ENCODE measurements around the gene GPC3. TPM values are rescaled to one million over a fixed set of nuclear protein-coding genes. Genes with fewer than 3 reads are reported as not detected.
"Not testable (repeated sequence)": the region's sequence is repeated elsewhere in the genome, so short reads cannot be mapped to it uniquely, and the experiment has no call there.

Gene GPC3
- 100 to 1,000 TPM; 394 to 493 (median 469) TPM for polyA plus RNA-seq (ENCODE audit: insufficient read depth in 1 of 5, insufficient read length in 5 of 5, low replicate concordance in 1 of 5)
- long read RNA-seq, donor 1, transcript GPC3-201 (8 exons, 2,568 nt) = major isoform, 119 of 310 reads
- long read RNA-seq, donor 1, partial matches to known transcripts = 188 of 310 reads
- long read RNA-seq, donor 1, other reads (novel, unspliced or antisense) = 0 of 310 reads
- long read RNA-seq, donor 2, transcript GPC3-201 (8 exons, 2,568 nt) = major isoform, 85 of 142 reads
- long read RNA-seq, donor 2, partial matches to known transcripts = 55 of 142 reads
- long read RNA-seq, donor 2, other reads (novel, unspliced or antisense) = 0 of 142 reads
- long read RNA-seq, donor 3, transcript GPC3-201 (8 exons, 2,568 nt) = major isoform, 96 of 224 reads
- long read RNA-seq, donor 3, partial matches to known transcripts = 127 of 224 reads
- long read RNA-seq, donor 3, other reads (novel, unspliced or antisense) = 0 of 224 reads
- long read RNA-seq, donor 4, transcript GPC3-201 (8 exons, 2,568 nt) = major isoform, 97 of 215 reads
- long read RNA-seq, donor 4, partial matches to known transcripts = 114 of 215 reads
- long read RNA-seq, donor 4, other reads (novel, unspliced or antisense) = 0 of 215 reads
- long read RNA-seq, donor 5, transcript GPC3-201 (8 exons, 2,568 nt) = major isoform, 146 of 396 reads
- long read RNA-seq, donor 5, partial matches to known transcripts = 241 of 396 reads
- long read RNA-seq, donor 5, other reads (novel, unspliced or antisense) = 6 of 396 reads
- long read RNA-seq, donor 6, transcript GPC3-201 (8 exons, 2,568 nt) = major isoform, 143 of 282 reads
- long read RNA-seq, donor 6, partial matches to known transcripts = 137 of 282 reads
- long read RNA-seq, donor 6, other reads (novel, unspliced or antisense) = 0 of 282 reads
- long read RNA-seq, donor 7, transcript GPC3-201 (8 exons, 2,568 nt) = major isoform, 136 of 220 reads
- long read RNA-seq, donor 7, partial matches to known transcripts = 77 of 220 reads
- long read RNA-seq, donor 7, other reads (novel, unspliced or antisense) = 5 of 220 reads
- long read RNA-seq, donor 8, transcript GPC3-201 (8 exons, 2,568 nt) = major isoform, 64 of 110 reads
- long read RNA-seq, donor 8, partial matches to known transcripts = 46 of 110 reads
- long read RNA-seq, donor 8, other reads (novel, unspliced or antisense) = 0 of 110 reads

DNA sequence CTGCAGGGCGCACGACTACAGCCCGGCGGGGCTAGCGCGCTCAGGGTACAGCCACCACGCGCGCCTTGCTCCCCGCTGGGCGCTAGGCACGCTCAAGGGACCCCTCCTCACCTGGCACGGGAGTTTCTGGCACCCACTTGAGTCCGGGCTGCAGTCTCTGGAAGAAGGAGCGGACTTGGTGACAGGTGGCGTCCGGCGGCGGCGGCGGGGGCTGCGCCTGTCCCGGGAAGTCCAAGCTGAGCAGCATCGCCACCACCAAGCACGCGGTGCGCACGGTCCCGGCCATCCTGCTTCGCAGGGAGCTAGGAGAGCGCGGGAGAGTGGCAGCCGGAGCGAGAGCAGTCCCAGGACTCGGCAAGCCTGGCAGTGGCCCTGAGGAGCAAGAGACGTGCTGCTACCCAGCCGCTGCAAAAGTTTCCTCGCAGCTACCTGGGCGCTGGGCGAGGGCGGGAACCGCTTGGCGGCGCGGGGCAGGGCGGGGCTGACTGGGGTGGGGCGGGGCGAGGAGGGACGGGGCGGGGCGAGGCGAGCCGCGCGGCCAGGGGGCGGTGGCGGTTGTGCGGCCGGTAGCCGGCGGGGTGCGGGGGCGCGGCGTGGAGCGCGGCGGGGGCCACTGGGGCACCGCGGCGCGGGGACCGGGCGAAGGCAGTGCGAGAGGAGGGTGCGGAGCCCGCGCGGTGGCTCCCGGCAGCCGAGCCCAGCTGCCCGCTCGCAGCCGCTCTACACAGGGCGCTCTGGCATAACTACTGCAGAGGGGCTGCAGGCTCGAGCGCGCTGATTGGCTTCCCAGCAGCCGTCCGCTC lies at the start of gene GPC3:
Gene GPC3, minus strand, starts transcription at position 431 of the 803 bp plus-strand sequence.
- peak in 1 of 2 donors; percentile 31 for DNase-seq

DNA sequence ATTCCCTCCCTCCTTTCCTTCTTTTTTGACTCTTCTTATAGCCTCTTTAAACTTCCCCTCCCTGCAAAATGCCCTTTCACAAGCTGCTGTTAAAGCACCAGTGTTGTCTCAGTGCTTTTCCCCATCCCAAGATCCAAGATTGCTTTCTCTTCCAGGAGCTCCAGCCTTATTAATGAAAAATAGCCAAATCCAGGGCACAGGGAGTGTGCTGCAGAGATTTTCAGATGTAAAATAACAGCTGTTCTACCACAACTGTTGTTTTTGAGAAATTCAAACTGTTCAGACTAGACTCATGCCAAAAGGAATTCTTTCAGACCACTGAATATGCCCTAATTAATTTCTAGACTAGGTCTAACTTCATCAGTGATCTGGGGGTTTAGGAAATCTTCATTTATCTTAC lies 47.0 kb upstream of the GPC3 start:
- no peak for DNase-seq

DNA sequence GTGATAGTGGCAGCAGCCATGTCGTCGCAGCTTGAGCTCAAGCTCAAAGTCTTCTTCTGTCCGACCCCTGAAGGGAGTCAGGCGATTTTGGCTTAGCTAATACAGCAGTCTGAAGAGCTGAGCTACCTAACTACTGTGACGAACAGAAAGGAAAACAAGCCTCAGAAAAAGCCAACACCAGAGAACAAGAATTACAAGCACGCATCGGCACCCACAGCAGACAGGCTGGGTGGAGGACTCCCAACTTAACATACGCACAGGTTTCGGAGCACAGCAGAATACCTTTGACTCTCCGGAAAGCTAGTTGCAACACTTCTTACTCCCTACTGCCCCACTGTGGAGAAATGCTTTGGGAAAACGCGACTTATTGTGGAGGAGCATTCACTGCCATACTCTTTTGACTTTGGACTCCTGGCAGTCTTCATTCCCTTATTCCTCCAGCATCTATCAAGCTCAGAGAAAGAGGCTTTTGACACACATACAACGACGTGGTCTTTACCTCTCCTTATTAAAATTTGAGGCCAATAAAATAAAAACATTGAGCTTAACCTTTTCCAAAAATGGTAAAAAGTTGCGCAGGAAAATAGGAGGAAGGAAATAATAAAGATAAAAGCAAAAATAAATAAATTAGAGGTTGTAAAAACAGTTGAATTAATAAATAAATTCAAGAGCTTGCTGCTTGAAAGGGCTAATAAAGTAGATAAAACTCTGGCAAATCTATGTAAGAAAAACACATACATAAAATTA lies 41.3 kb upstream of the GPC3 start:
- peak; percentile 48 to 54 for DNase-seq

DNA sequence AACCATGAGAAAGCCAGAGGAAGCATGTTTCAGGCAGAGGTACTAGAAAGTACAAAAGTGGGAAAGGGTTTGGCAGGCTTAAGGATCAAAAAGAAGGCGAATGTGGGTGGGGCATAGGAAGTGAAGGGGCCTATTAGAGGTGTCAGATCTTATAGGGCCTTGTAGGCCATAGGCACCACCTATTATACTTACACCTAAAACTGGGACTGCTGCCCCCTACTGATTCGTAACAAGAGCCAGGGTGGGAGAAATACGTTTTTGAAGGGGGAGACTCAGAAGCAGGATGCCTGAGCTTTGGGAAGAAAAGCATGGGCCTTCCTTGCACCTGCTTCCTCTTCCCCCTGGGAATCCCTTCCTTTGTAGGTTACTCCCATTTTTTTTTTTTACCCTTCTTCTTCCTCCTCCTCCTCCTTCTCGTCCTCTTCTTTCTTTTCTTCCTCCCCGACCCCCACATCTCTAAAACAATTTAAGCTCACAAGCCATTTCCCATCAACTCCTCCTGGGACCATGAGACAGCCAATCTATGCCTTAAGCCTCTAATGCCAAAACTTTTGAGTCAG lies 40.7 kb upstream of the GPC3 start:
- no peak for DNase-seq

DNA sequence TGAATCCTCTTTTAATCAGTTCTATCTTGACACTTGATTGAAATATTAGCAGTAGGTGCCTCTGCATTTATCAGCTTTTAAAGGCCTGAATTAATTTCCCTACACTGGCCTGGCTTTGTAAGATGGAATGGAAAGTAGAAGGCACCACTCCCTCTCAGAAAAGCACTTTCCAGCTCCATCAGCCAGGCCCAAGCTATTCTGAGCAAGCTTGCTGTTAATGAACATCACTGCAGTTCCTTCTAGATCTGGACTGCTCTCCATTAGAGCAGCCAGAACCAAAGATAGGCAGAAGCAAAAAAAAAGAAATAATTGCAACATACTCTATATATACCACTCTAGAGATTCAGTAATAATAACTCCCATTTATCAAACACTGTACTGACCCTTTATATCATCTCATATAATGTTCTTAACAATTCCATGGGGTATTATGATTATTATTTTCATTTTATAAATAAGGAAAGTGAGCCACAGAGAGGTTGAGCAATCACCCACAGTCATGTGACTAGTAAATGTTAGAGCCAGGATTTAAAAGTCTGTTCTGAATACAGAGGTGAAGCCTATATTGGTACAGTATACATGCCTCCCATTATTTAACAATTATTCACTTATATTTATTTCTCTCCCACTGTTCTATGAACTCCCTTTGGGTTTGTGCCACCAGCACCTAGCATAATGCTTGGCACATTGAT lies 39.4 kb upstream of the GPC3 start:
- no peak for DNase-seq

DNA sequence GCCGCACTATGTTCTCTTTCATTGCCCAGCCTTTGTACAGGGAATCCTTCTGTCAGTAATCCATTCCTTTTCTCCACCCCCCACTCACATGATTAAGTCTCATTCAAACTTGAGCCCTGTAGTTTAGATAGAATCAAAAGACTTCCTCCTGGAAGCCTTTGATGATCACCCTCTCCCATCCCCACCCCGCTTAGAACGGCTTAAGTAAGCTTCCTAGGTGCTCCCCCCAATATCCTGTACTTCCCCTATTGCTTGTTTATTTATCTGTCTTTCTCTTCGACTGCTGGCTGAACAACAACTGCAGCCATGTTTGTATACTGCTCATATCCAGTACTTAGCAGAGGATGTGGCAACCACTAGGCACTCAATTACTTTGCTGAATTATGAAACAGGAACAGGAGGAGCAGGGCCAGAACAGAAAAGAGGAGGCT lies 38.5 kb upstream of the GPC3 start:
- no peak for DNase-seq

DNA sequence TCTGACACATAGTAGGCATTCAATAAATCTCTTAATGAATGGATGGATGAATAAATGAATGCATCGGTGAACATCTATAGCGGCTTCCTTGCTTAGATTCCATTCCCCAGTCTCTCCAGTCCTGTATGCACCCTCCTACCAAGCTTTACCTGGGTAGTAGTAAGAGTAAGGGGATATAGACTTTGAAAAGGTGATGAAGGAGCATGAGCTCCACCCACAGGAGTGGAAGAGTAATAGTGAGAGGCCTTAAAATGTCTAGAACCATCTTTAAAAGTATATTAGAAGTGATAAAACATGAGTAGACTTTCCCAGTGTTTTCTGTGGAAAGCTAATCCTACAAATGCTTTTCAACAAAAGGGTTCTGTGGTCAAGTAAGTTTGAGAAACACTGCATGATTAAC lies 35.5 kb upstream of the GPC3 start:
- no peak for DNase-seq

DNA sequence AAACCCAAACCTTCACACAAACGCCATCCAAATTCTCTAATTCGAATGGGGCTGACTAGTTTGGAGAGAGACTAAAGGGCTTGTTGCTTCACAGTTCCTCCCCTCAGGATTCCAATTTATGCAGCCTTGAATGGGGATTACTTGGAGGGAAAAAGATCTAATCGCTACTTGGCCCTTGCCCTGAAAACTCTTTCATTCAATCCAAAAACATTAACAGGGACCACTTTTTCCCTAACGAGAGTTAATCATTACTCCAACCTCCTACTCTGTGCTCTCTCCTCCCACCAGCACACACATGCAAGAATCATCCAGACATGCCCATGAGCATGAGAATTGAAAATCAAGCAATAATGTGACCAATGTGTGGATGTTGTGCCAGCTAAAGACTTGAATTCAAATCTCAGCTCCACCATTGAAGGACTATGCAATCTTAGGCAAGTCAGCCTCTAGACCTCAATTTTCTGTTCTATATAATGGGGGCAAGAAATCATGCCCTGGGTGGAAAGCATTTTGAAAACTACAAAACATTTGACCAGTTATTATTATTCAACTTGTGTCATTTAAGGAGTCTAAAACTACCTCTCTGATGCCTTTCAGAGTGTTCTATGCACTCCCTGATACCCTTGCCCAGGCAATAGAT lies 34.3 kb upstream of the GPC3 start:
- no peak for DNase-seq

DNA sequence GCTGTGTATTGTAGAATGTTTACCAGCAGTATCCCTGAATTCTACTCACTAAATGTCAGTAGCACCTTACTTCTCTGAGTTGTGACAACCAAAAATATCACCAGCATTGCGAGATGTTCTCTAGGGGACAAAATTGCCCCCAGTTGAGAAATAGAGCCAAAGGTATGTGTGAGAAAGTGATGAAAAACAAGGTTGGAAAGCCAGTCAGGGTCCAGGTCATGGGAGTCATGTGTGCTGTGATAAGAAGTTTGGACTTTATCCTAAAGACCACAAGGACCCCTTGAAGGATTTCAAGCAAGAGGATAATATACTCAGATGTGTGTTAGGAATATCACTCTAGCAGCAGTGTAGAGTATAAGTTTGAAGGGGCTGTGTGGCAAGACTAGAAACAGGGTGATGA lies 30.9 kb upstream of the GPC3 start:
- DNase-seq = not testable (repeated sequence)

DNA sequence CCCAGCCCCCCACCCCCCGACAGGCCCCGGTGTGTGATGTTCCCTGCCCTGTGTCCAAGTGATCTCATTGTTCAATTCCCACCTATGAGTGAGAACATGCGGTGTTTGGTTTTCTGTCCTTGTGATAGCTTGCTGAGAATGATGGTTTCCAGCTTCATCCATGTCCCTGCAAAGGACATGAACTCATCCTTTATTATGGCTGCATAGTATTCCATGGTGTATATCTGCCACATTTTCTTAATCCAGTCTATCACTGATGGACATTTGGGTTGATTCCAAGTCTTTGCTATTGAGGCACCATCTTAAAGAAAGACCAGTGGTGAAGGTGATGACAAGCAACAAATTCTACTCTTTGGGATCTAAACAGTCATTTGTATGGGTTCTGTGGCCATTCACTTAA lies 30.1 kb upstream of the GPC3 start:
- DNase-seq = not testable (repeated sequence)

DNA sequence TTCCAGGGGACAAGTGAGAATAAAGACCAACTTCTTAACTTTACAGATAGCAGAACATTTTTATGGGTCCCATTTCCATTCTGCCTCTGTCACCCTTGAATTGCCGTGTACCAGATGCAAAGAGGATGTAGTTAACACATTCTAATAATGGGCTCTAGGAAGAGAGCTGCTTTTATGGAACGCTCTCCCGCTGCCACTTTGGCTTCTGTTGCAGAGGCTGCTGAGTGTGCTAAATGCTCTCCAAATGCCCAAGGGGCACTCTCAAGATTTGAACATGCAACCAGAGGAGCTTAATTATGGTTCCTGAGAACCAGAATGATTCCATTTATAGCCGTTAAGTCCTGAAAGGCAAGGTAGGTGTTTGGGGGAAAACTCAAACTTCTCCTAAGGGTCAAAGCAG lies 28.1 kb upstream of the GPC3 start:
- DNase-seq = no peak

DNA sequence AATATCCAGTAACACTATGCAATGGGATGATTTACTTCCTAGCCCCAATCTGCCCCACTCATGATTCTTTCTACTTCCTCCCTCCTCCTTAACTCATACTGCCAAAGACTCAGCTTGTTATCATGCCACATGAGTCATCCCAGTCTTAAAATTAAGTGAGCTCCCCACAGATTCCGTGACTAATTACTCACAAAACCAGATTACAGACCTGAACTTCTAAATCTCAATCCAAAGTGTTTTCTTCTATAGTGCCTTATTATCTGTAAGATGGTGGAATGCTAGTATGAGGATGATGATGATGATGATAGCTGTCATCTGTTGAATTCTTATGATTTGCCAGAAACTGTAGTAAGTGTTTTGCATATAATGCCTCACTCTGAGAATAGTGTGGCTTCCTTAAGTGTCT lies 27.7 kb upstream of the GPC3 start:
- no peak for DNase-seq

DNA sequence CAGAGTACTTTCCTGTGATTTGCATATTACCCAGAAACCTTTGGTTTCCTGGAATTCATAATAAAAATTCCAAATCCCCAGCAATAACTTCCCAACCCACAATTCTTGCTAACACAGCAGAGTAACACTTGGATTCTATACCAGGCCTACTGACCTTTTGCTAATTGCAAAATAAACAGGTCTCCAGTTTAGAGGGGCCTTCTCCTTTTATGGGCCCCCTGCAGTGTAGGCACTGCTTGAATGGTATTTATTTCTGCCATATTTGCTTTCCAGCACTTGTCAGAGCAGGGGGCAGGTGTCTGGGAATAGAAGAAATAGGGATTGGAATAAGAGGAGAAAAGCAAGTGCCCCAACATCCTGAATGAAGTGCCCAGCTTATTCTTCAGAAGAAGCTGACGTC lies 25.3 kb upstream of the GPC3 start:
- no peak for DNase-seq

DNA sequence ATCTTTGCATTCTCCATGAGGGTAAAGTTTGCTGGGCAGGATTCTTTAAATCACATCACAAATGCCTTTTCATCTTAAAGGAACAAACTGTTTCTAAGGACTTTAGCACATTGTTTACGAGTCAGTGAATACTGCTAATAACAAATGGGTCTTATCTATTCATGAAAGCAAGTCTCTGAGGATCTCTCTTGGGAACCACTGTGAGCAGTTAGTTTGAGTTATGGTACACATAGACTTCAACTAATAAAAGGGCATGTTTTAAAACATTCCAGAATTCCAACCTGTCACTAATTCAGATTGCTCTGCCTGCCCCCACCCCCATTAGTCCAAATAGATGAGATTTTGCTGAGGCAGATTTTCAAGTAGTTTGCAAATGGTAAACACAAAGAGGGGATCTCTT lies 22.3 kb upstream of the GPC3 start:
- DNase-seq = no peak

DNA sequence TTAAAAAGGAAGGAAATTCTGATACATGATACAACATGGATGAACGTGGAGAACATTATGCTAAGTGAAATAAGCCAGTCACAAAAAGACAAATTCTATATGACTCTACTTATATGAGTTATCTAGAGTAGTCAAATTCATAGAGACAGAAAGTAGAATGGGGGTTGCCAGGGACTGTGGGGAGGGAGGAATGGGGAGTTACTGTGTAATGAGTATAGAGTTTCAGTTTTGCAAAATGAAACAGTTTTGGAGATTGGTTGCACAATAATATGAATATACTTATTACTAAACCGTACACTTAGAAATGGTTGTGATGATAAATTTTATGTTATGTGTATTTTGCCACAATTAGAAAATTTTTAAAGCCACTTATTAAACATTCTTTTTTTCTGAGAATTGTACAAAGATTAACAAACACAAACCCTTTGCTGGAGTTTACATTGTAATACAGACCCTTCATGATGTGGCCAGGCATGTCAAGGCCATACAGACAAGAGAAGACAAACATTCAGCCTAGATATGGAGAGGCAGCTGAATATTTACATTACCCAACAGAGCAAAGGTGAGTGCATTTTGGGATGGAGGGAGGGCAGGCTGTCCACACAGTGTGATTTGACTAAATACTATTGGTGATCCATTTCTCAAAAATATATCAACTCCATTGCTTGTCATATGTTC lies 21.2 kb upstream of the GPC3 start:
- no peak for DNase-seq

DNA sequence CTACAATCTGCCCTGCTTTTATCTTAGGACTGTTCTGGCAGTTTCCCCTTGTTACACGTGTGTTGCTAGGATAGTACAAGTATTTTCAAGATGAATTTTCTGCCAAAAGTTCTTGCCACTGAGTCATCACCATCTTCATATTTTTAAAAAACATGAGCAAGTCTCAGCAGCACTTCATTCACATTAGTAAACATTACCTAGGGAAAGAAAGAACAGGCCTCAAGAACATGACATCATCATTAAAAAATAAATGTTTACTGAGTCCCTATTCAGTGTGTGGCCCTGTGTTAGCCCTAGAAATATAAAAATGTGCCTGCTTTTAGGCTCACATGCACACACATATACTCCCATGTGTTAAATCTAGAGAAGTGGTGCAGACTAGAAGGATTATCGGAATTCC lies 18.7 kb upstream of the GPC3 start:
- no peak for DNase-seq

DNA sequence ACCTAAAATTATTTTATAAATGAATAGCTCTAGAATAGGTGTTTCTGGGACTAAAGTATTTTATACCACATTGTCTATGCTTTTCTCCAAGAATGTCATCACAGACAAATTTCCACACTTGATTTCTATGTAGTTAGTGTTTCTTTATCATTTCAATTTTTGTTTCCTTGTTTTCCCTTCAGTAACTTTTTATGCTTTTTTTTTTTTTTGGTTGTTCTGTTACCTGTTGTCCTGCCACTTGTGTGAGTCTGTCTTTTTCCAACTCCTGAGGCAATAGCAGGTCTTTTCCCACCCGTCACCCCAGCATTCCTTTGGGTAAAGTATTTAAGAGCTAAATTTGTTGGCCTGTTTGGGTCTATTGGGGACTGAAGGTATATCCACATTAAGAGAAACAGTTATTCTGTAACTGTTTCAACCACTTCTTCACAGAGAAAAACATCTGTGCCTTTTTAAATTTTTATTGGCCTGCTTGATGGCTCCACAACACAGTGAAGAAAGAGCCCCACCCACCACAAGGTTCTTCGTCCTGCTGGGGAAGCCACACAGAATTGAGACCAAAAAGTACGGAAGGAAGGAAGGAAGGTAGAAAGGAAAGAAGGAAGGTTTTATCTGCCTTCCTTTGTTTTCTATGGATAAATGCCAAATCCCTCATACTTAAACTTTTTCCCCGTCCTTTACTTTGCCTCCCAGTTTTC lies 17.7 kb upstream of the GPC3 start:
- no peak for DNase-seq

All from right lung (tissue), 10 donors.